ENCODE measurements around the gene FLAD1.

The FLAD1 gene

DNA sequence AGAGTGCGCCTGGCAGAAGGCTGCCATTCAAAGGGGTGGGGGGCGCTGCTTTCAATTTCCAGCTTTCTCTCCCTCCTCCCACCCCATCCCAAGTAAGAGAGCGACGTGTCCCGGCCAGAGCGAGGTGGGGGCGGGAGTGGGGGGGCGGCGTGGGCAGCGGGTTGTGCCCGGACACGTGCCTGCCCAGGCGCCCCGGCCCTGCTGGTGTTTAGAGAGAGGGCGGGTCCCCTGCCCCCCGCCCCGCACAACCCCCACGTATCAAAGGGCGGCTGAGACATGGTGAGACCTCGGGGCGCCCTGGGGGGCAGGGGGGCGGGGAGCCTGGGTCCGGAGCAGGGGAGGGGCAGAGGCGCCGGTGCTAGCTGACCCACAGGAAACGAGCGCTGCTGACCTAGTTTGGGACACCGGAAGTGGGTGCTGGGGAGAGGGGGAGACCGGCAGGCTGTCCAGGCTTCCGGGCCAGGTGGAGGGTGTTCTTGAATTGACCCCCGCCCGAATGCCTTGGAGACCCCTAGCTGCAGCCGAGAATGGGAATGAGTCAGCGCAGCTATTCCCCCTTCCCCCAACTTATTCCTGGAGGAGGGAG lies 20.7 kb downstream of the FLAD1 start:
- DNase-seq (ENCODE audit: low spot score): peak; percentile 69
- in situ Hi-C loops (cut with MboI; ENCODE audit: low pct_unique_long_range_greater_than_20kb, low sequenced_read_pairs, unreplicated experiment): no loop called here
- TF ChIP-seq CTCF (IDR thresholded peaks at IDR 0.05; ENCODE audit: extremely low read depth, insufficient read depth, missing control alignments): no peak

DNA sequence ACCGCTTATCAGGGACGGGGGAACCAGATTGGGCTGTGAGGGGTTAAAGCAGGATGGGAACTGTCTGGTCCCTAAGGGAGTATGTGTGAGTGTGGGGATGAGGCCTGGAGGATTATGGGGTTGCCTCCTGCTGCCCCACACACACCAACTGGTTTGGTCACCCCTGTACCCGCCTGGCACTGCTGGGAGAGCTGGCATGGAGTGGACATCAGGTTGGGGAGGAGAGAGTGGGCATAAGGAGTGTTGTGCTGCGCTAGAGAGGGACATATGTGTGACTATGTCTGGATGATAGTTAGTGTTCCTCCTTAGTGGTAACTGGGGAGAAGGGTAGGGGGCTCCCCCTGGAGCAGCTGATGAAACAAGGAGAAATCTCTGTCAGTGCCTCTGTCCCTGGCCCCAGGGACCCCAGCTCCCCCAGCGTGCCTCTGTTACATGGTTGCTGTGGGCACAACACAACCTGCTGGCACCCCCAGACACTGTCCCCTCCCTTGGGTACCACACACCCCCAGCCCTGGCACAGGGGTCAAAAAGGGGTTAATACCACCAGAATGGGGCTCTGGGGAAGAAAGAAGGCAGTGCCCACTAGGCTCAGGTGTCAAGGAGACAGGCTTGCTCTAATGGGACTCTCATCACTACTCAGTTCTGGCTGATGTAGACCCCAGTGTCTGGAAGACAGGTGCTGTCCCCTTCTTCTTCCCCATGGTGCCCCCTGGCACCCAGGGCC lies 21.4 kb downstream of the FLAD1 start:
- in situ Hi-C loops (cut with MboI; ENCODE audit: low pct_unique_long_range_greater_than_20kb, low sequenced_read_pairs, unreplicated experiment): no loop called here
- DNase-seq (ENCODE audit: low spot score): no peak
- no peak for TF ChIP-seq CTCF (IDR thresholded peaks at IDR 0.05; ENCODE audit: extremely low read depth, insufficient read depth, missing control alignments)

GRCh38 chr1:155005076-155006011 lies 22.2 kb downstream of the FLAD1 start:
- no peak for TF ChIP-seq CTCF (IDR thresholded peaks at IDR 0.05; ENCODE audit: extremely low read depth, insufficient read depth, missing control alignments)
- in situ Hi-C loops (cut with MboI; ENCODE audit: low pct_unique_long_range_greater_than_20kb, low sequenced_read_pairs, unreplicated experiment): no loop called here
- no peak for DNase-seq (ENCODE audit: low spot score)

DNA sequence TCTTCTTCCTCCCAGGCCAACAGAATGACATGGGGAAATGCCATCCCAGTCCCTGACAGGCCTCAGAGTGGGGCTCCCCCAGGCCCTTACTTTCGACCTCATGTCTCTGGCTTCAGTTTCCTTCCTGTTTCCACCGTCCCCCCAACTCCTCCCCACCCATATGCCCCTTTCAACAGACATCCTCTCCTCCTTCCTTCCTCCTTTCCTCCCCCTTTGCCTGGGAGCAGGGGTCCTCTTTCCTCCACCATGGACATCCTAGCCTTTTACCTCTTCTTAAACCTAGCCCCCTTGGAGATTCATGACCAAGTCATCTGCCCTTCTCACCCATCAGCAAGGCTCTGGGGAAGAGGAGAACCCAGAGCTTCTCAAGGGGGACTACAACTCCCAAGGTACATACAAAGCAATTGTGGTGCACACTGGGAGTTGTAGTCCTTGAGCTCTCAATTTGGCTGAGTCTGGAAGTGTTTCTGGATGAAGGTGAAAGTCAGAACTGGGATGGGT lies 23.5 kb downstream of the FLAD1 start:
- in situ Hi-C loops (cut with MboI; ENCODE audit: low pct_unique_long_range_greater_than_20kb, low sequenced_read_pairs, unreplicated experiment): no loop called here
- TF ChIP-seq CTCF (IDR thresholded peaks at IDR 0.05; ENCODE audit: extremely low read depth, insufficient read depth, missing control alignments): no peak
- no peak for DNase-seq (ENCODE audit: low spot score)

DNA sequence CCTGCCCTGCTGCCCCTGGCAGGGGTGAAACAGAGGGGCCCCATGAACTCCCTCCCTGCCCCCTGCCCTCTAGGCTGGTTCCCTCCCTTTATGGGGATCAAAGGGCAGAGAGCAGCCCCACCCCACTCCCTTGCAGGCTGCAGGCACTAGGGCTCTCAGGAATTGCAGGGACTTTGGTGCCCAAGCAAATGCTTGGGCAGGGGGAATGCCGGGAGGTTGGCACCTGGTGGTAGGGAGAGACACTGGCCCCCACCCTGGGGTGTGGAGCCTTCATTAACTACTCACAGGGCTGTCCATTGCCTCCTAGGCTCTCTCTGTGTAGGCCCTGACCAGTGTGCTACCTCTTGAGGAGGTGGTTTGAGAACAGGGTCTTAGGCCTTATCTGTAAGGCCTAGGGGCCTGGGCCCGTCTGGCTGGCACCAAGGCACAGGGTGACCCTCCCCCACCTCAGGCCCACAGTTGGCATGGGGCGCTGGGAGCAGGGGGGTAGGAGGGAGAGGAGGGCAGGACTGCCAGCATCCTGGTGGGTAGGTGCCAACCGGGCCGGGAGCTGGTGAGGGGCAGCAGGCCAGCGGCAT lies 24.2 kb downstream of the FLAD1 start:
- in situ Hi-C loops (cut with MboI; ENCODE audit: low pct_unique_long_range_greater_than_20kb, low sequenced_read_pairs, unreplicated experiment): no loop called here
- DNase-seq (ENCODE audit: low spot score): no peak
- no peak for TF ChIP-seq CTCF (IDR thresholded peaks at IDR 0.05; ENCODE audit: extremely low read depth, insufficient read depth, missing control alignments)

Data from GM13977 (cell line).